Forelimb muscle (tissue), 1 donor: ENCODE data around the gene DCC. TPM values are rescaled to one million over a fixed set of nuclear protein-coding genes. Genes with fewer than 3 reads are reported as not detected.

Experiments
- DNase-seq: peaks from one replicate; pipeline ENCODE4 v3.0.0-alpha.2; 2013; ENCODE audit warnings: low read depth
- polyA plus RNA-seq: library from polyadenylated mRNA; unstranded; fragments of 120-200 nt; gene quantifications from one replicate; pipeline ENCODE4 v1.2.1, GENCODE V29; 2013; ENCODE audit not compliant: insufficient read length

DCC gene
- polyA plus RNA-seq, 1 donor = 0.09 TPM

GRCh38 chr18:53033128-53033527, 693.1 kb downstream of the DCC start:
- DNase-seq = no peak

GRCh38 chr18:53038608-53039007, 698.6 kb downstream of the DCC start:
- no peak for DNase-seq

- DNase-seq = no peak
These were observed 700.3 kb downstream of the DCC start for GRCh38 chr18:53040286-53040685.

DNA sequence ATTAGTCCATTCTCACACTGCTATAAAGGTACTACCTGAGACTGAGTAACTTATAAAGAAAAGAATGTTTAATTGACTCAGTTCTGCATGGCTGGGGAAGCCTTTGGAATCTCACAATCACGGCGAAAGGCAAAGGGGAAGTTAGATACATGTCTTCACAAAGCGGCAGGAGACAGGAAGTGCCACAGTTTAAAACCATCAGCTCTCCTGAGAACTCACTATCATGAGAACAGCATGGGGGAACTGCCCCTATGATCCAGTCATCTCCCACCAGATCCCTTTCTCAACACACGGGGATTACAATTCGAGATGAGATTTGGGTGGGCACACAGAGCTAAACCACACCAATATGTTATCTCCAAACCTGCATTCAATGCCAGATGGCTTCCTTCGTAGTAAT, 716.1 kb downstream of the DCC start:
- no peak for DNase-seq

- DNase-seq = no peak
These were observed 730.8 kb downstream of the DCC start for GRCh38 chr18:53070788-53071187.

GRCh38 chr18:53080687-53081086, 740.7 kb downstream of the DCC start:
- no peak for DNase-seq

- no peak for DNase-seq
These were observed 753.6 kb downstream of the DCC start for GRCh38 chr18:53093636-53094035.

DNA sequence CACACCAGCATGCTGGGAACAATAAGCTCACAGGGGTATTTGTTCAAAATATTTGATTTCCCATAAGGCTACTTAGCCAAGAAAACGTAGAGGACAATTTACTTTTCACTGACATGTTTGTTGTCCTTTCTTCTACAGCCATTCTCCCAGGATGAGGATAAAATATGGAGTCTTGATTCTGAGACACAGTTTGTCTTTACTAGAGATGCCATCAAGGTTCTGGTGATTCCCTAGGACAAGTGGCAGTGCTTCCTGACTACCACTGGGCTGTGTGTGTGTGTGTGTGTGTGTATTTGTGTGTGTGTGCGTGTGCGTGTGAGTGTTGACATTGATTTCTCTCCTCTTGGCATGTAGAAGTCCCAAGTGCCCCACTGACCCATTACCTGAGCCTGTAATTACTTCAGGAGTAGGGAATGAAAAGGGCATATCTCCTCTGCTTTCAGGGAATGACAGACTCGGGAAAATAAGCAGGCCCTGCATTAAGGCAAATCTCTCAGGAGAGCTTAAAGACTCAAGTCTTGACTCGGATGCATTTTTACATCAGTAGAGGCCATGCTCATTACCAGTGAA, 761.6 kb downstream of the DCC start:
- no peak for DNase-seq

- DNase-seq = no peak
These were observed 774.4 kb downstream of the DCC start for GRCh38 chr18:53114441-53114840.

DNA sequence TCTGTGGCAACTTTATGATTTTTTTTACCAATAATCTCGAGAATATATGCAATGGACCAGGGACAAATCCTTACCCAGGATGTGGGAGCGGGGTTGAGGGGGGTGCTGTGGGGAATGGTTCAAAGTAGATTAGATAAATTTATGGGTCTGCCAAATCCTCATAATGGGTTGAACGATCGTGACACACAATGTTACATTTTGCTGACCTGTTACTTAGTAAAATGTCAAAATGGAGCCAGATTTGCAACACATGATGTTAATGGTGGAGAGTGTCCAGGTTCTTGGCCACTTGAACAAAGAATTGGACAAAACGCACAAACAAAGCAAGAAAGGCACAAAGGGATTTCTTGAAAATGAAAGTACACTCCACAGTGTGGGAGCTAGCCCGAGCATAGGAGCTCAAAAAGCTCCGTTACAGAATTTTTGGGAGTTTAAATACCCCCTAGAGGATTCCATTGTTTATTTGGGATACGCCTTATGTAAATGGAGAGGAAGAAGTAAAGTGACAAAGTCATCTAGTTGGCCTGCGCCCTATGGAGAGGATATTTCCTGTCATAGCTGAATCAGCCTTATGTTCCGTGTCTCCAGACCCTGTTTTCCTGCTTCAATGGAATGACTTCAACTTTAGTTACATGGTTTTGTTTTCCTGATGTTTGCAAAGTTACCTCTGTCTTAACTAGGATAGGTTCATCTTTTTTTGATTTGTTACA, 776.0 kb downstream of the DCC start:
- DNase-seq = no peak

DNA sequence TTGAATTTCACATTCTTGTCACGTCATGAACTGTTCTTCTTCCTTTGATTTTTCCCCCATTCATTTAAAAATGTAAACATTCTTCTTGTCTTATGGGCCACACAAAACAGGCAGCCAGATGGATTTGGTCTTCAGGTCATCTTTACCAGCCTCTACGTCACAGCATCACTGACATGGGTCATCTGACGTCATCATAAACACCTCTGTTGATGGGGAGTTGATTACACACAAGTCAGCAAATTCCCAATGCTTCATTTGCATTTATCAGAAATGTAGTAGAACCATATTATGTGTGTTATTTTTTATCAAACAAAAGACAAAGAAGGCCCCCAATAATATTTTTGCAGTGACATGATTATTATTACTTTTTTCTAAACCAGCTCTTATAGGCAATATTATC, 777.9 kb downstream of the DCC start:
- no peak for DNase-seq

- no peak for DNase-seq
These were observed 786.2 kb downstream of the DCC start for GRCh38 chr18:53126210-53126609.

GRCh38 chr18:53131001-53131400, 791.0 kb downstream of the DCC start:
- DNase-seq = no peak

GRCh38 chr18:53134711-53135110, 794.7 kb downstream of the DCC start:
- DNase-seq = no peak

DNA sequence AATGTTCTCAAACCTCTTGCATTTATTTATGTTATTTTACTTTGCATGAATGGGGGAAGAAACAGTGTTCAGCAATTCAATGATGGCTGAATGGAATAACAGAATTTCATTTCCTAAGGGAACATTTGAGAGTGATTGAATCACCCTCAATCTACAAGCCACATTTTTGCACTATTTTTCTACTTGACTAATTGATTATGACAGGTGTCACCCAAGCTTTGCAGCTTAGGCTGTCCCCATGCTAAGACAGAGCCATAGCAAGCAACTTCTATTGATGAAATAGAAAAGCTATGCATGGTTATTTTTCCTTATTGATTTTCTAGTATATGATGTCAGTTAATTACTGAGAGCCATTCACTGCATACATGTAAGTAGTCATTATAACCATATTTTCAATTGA, 795.7 kb downstream of the DCC start:
- no peak for DNase-seq

GRCh38 chr18:53139746-53140500, 799.9 kb downstream of the DCC start:
- DNase-seq = no peak

GRCh38 chr18:53142005-53142404, 802.0 kb downstream of the DCC start:
- no peak for DNase-seq

DNA sequence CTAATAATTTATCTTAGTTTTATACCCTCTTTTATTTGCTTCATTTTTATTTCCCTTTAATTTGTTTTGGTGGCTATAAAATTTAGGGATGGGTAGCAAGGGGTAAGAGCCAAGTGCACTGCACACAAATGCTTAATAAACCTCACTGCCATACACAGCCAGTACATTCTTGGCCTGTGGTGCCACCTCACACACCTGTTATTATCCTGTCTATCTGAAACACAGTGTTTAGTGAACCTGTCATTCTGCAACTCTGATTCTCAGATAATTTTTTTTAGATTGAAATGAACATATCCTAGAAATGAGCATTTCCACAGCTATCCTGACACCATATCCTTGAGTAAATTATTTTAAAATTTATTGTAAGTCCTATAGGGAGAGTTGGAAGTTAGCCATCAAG, 807.5 kb downstream of the DCC start:
- DNase-seq = no peak

DNA sequence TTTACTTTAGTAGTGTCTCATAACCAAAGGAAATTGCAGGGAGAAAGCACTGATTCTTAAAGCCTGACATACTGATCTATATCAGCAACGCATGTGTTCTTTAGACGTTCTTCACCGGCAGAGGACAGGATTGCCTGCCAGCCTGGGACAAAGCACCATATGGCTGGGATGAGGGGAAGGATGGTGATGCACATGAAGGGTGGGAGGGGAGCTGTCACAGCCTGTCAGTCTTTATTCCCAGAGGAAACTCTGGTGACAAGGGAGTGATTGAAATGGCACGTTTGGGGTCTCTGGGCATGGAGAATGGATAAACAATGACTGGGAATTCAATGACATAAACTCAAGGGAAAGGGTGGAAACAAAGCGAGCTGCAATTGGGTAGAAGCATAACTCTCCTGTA, 808.1 kb downstream of the DCC start:
- DNase-seq = no peak

DNA sequence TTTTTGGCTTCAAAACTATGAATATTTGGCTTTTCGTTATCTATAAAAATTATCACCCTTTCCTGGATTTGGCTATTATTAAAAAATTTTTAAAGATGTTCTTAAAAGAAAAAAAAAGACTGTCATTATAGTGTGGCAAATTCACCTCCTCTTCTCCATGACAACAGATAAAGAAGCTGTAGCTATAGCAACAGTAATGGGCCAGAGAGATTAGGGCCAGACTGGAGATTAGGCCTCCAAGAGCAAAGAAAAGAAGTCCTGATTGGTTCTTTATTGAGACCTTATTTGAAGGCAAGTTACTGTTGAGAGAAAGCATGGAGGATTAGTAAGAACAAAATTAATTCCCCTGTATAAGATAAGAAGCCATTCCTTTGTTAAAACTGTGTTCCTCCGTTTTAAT, 812.5 kb downstream of the DCC start:
- DNase-seq = no peak

- DNase-seq = no peak
These were observed 813.3 kb downstream of the DCC start for GRCh38 chr18:53153281-53153680.

- DNase-seq = no peak
These were observed 813.8 kb downstream of the DCC start for GRCh38 chr18:53153800-53154199.

- DNase-seq = no peak
These were observed 825.8 kb downstream of the DCC start for GRCh38 chr18:53165770-53166169.
